Chondrocyte (in vitro differentiated cells): ENCODE measurements around the gene RSRC1. TPM values are rescaled to one million over a fixed set of nuclear protein-coding genes. Genes with fewer than 3 reads are reported as not detected.
"Not testable (repeated sequence)": the region's sequence is repeated elsewhere in the genome, so short reads cannot be mapped to it uniquely, and the experiment has no call there.

Experiments
- DNase-seq: peaks from one replicate; pipeline ENCODE4 v3.0.0; 2021; ENCODE audit warnings: mixed read lengths, low spot score
- H3K27ac Mint-ChIP-seq: one replicate; pipeline ENCODE4 v1.8.0; 2021; ENCODE audit warnings: mild to moderate bottlenecking, moderate library complexity, mixed read lengths; ENCODE audit not compliant: unreplicated experiment
- H3K27me3 Mint-ChIP-seq: 2 replicates; pipeline ENCODE4 v1.8.0; 2021; ENCODE audit warnings: low read depth, mixed read lengths
- H3K36me3 Mint-ChIP-seq: 2 replicates; pipeline ENCODE4 v1.8.0; 2021; ENCODE audit warnings: low read depth, mixed read lengths
- H3K4me1 Mint-ChIP-seq: 2 replicates; pipeline ENCODE4 v1.8.0; 2021; ENCODE audit warnings: low read depth, mild to moderate bottlenecking, mixed read lengths
- H3K4me3 Mint-ChIP-seq: one replicate; pipeline ENCODE4 v1.8.0; 2021; ENCODE audit warnings: mild to moderate bottlenecking, moderate library complexity, mixed read lengths; ENCODE audit not compliant: unreplicated experiment
- H3K9me3 Mint-ChIP-seq: 2 replicates; pipeline ENCODE4 v1.8.0; 2021; ENCODE audit warnings: low read depth, mixed read lengths
- total RNA-seq: library from RNA; stranded (reverse); gene quantifications from 3 replicates; pipeline ENCODE4 v1.2.1, GENCODE V29; 2021
- TF ChIP-seq, protein P1 (sequence below): fragments of 200-600 bp; sonication (generic); IDR thresholded peaks from 2 replicates; pipeline ENCODE4 v1.5.0; 2021; ENCODE audit warnings: antibody characterized with exemption, mild to moderate bottlenecking, moderate library complexity

Gene RSRC1
- total RNA-seq, 1 donor from 2014 or later: 23.5 TPM

DNA sequence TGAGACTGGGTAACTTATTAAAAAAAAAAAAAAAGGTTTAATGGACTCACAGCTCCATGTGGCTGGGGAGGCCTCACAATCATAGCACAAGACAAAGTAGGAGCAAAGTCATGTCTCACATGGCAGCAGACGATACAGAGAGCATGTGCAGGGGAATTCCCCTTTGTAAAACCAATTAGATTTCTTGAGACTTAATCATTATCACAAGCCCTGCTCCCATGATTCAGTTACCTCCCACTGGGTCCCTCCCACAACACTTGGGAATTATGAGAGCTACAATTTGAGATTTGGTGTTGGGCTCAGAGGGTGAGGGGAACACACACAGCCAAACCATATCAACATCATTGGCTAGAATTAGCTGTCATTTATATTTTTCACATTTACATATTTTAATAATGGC lies 221.0 kb downstream of the RSRC1 start:
- Mint-ChIP-seq H3K36me3 (no peaks in the 10 kb centered on the region), H3K4me1 (no peaks in the 10 kb centered on the region), H3K9me3 (peaks cover 8% of the 10 kb centered on the region), H3K27me3 (no peaks in the 10 kb centered on the region), H3K27ac (no peak overlapping the region), H3K4me3 (no peak overlapping the region)
- TF ChIP-seq, protein P1, sequence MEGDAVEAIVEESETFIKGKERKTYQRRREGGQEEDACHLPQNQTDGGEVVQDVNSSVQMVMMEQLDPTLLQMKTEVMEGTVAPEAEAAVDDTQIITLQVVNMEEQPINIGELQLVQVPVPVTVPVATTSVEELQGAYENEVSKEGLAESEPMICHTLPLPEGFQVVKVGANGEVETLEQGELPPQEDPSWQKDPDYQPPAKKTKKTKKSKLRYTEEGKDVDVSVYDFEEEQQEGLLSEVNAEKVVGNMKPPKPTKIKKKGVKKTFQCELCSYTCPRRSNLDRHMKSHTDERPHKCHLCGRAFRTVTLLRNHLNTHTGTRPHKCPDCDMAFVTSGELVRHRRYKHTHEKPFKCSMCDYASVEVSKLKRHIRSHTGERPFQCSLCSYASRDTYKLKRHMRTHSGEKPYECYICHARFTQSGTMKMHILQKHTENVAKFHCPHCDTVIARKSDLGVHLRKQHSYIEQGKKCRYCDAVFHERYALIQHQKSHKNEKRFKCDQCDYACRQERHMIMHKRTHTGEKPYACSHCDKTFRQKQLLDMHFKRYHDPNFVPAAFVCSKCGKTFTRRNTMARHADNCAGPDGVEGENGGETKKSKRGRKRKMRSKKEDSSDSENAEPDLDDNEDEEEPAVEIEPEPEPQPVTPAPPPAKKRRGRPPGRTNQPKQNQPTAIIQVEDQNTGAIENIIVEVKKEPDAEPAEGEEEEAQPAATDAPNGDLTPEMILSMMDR: no peak
- DNase-seq: no peak

GRCh38 chr3:158333736-158334135 lies 223.8 kb downstream of the RSRC1 start:
- Mint-ChIP-seq H3K27me3 (no peaks in the 10 kb centered on the region), H3K27ac (no peak overlapping the region), H3K4me1 (no peaks in the 10 kb centered on the region), H3K4me3 (no peak overlapping the region), H3K9me3 (no peaks in the 10 kb centered on the region), H3K36me3 (no peaks in the 10 kb centered on the region)
- TF ChIP-seq, protein P1: no peak
- DNase-seq: no peak

DNA sequence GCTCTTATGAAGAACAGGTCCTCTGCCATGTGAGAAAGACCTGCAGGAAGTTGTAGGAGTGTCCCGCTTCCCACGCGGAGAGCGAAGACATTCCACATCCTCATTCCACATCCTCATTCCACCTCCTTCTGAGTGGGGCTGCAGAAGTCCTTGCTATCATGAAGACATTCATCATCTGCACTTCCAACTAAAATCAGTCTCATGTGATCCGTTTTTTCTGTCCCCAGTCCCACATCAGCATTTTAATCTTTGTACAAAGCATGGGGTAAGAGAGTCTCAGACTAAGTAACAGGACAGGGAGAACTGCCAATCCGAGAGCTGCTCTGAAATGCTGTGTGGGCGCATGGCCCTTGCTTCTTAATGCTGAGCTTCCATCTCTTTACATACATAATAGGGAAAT lies 227.2 kb downstream of the RSRC1 start:
- H3K4me3 Mint-ChIP-seq: no peak overlapping the region
- no peaks in the 10 kb centered on the region for H3K27me3 Mint-ChIP-seq
- no peak for DNase-seq
- peaks cover 3% of the 10 kb centered on the region for H3K4me1 Mint-ChIP-seq
- peaks cover 3% of the 10 kb centered on the region for H3K9me3 Mint-ChIP-seq
- no peak overlapping the region for H3K27ac Mint-ChIP-seq
- TF ChIP-seq, protein P1: no peak
- H3K36me3 Mint-ChIP-seq: no peaks in the 10 kb centered on the region

GRCh38 chr3:158339638-158340037 lies 229.7 kb downstream of the RSRC1 start:
- no peak for DNase-seq
- Mint-ChIP-seq H3K4me1 (peaks cover 3% of the 10 kb centered on the region), H3K36me3 (peaks cover 2% of the 10 kb centered on the region), H3K27ac (no peak overlapping the region), H3K9me3 (peaks cover 6% of the 10 kb centered on the region), H3K27me3 (no peaks in the 10 kb centered on the region), H3K4me3 (no peak overlapping the region)
- TF ChIP-seq, protein P1: no peak

DNA sequence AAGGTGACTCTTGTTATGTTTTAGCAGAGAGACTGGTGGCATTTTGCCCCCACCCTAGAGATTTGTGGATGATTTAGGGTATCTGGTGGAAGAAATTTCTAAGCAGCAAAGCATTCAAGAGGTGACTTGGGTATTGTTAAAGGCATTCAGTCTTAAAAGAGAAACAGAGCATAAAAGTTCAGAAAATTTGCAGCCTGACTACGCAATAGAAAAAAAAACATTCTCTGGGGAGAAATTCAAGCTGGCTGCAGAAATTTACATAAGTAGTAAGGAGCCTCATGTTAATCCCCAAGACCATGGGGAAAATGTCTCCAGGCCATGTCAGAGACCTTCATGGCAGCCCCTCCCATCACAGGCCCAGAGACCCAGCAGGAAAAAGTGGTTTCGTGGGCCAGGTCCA lies 231.1 kb downstream of the RSRC1 start:
- not testable (repeated sequence) for H3K36me3 Mint-ChIP-seq, H3K4me1 Mint-ChIP-seq, H3K9me3 Mint-ChIP-seq, H3K4me3 Mint-ChIP-seq, H3K27me3 Mint-ChIP-seq, DNase-seq, H3K27ac Mint-ChIP-seq

- peaks cover 6% of the 10 kb centered on the region for H3K9me3 Mint-ChIP-seq
- no peaks in the 10 kb centered on the region for H3K4me1 Mint-ChIP-seq
- no peaks in the 10 kb centered on the region for H3K27me3 Mint-ChIP-seq
- DNase-seq: no peak
- peaks cover 2% of the 10 kb centered on the region for H3K36me3 Mint-ChIP-seq
- no peak overlapping the region for H3K4me3 Mint-ChIP-seq
- H3K27ac Mint-ChIP-seq: no peak overlapping the region
- TF ChIP-seq, protein P1: no peak
Observed at GRCh38 chr3:158347966-158348365, 238.1 kb downstream of the RSRC1 start.
